ENCODE measurements around the gene MYO18B. TPM values are rescaled to one million over a fixed set of nuclear protein-coding genes. Genes with fewer than 3 reads are reported as not detected.

MYO18B gene
- total and polyA plus RNA-seq, 2 donors (not counting 3 experiments of a cell fraction or from before 2014, with no cell fraction given), result 0.01 TPM; not detected in 1

- Histone ChIP-seq H3K9me3 (replicated peaks; ENCODE audit: control insufficient read depth, insufficient read depth, low read length) (peaks cover 2% of the 10 kb centered on the region), H3K9me1 (replicated peaks; ENCODE audit: control insufficient read depth, extremely low read depth, insufficient read depth, low read length) (no peaks in the 10 kb centered on the region), H3K4me3 (replicated peaks in 1 of 3; ENCODE audit: insufficient read depth in 1 of 3, low read depth in 1 of 3, low read length in 3 of 3) (no peak overlapping the region), H3K27ac (ENCODE audit: insufficient read depth, low read depth, low read length) (no peak overlapping the region), H3K79me2 (ENCODE audit: control insufficient read depth, insufficient read depth, low read length) (no peaks in the 10 kb centered on the region), H3K4me1 (ENCODE audit: control insufficient read depth, extremely low read depth, insufficient read depth, low read length) (no peaks in the 10 kb centered on the region), H3K4me2 (ENCODE audit: insufficient read depth, low read length) (no peak overlapping the region), H2AFZ (ENCODE audit: low read depth, low read length) (no peak overlapping the region), H3K9ac (replicated peaks; ENCODE audit: extremely low read depth, insufficient read depth, low read length) (no peak overlapping the region), H3K27me3 (ENCODE audit: control insufficient read depth in 2 of 2, insufficient read depth in 2 of 2, low read length in 2 of 2) (no peaks in the 10 kb centered on the region), H4K20me1 (replicated peaks; ENCODE audit: control insufficient read depth, extremely low read depth, insufficient read depth, low read length) (no peaks in the 10 kb centered on the region), H3K36me3 (ENCODE audit: control insufficient read depth in 2 of 2, extremely low read depth in 1 of 2, insufficient read depth in 2 of 2, low read length in 2 of 2) (no peaks in the 10 kb centered on the region)
- dilution Hi-C loops (cut with MboI; ENCODE audit: extremely low pct_ligation_motif_present, low sequenced_read_pairs) (no loop called here), intact Hi-C loops (cut with micrococcal nuclease) (no loop called here)
- TF ChIP-seq FOS (IDR thresholded peaks at IDR 0.05; ENCODE audit: borderline replicate concordance, insufficient read depth, low read length) (no peak), EZH2 (IDR thresholded peaks at IDR 0.05; ENCODE audit: borderline replicate concordance, low read depth, low read length, severe bottlenecking) (no peak), MAX (IDR thresholded peaks at IDR 0.05; ENCODE audit: insufficient read depth, insufficient read length) (no peak), JUN (IDR thresholded peaks at IDR 0.05; ENCODE audit: borderline replicate concordance, insufficient read depth, insufficient read length, low read depth) (no peak), MYC (IDR thresholded peaks at IDR 0.05; ENCODE audit: low read depth, low read length) (no peak), POLR2AphosphoS5 (IDR thresholded peaks at IDR 0.05; ENCODE audit: insufficient read depth, low read depth, low read length) (no peak), POLR2A (IDR thresholded peaks at IDR 0.05; ENCODE audit: low read depth, low read length) (no peak), CTCF (IDR thresholded peaks at IDR 0.05; ENCODE audit: extremely low read depth in 1 of 2, insufficient read depth in 1 of 2, low read depth in 1 of 2, low read length in 2 of 2) (no peak), GATA2 (IDR thresholded peaks at IDR 0.05; ENCODE audit: insufficient read depth, insufficient read length, low read depth, low read length) (no peak)
- CTCF ChIA-PET, result no interaction called here
- DNase-seq (ENCODE audit: low read depth, low spot score) (no peak), FAIRE-seq (no peak)
- POLR2A ChIA-PET, result no interaction called here
- BruUV-seq (replicated peaks), result no TSS peak
Measured at GRCh38 chr22:25953919-25954318, 211.9 kb downstream of the MYO18B start.

All from endothelial cell of umbilical vein (primary cell).